ENCODE data around the gene H19. TPM values are rescaled to one million over a fixed set of nuclear protein-coding genes. Genes with fewer than 3 reads are reported as not detected.

Gene H19
- total RNA-seq, 2 donors from 2014 or later: not detected

DNA sequence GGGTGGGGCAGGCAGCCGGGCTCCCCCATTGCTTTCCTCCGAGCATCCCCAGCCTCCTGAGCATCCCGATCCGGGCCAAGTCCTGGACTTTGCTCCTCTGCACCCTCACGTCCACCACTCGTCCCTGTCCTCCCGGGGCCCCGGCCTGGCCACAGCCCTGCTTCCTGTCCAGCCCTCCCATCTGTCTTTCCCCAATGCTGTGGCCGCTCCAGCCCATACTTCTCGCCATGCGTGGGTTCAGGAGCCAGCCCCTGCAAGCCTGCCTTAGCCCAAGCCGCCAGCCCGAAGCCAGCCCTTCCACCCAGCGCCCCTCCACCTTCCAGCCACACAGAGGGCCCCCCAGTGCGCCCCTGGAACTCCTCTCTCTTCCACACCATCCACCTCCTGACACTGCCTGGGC, 26.7 kb downstream of the H19 start:
- Mint-ChIP-seq H3K36me3 (ENCODE audit: low read depth) (no peaks in the 10 kb centered on the region), H3K27ac (no peak overlapping the region), H3K27me3 (no peaks in the 10 kb centered on the region), H3K4me1 (no peaks in the 10 kb centered on the region), H3K4me3 (no peak overlapping the region)
- H3K9me3 ChIP-seq (ENCODE audit: control insufficient read depth, low read length, poor library complexity, severe bottlenecking): no peaks in the 10 kb centered on the region
- DNase-seq (no peak), ATAC-seq (no peak)

DNA sequence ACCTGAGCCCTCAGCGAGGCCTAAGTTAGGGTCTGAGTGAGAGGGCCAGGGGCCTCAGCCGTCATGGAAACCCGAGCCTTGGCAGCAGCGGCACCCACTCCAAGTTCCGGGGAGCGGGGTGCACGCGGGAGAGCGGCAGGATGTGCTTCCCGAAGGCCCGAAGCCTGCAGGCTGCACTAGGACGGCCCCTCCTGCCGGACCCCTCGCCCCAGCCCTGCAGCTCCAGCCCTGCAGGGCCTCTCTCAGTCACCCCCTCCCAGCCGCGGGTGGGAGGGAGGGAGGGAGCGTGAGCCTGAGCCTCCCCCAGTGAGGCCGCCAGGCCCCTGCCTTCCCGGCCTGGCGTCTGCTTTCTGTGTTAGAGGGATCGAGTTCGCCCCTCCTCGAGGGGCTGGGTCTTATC, 27.9 kb downstream of the H19 start:
- no peak for ATAC-seq
- no peak for DNase-seq
- H3K27me3 Mint-ChIP-seq: no peaks in the 10 kb centered on the region
- H3K4me3 Mint-ChIP-seq: no peak overlapping the region
- H3K4me1 Mint-ChIP-seq: no peaks in the 10 kb centered on the region
- no peak overlapping the region for H3K27ac Mint-ChIP-seq
- no peaks in the 10 kb centered on the region for H3K36me3 Mint-ChIP-seq (ENCODE audit: low read depth)
- no peaks in the 10 kb centered on the region for H3K9me3 ChIP-seq (ENCODE audit: control insufficient read depth, low read length, poor library complexity, severe bottlenecking)

DNA sequence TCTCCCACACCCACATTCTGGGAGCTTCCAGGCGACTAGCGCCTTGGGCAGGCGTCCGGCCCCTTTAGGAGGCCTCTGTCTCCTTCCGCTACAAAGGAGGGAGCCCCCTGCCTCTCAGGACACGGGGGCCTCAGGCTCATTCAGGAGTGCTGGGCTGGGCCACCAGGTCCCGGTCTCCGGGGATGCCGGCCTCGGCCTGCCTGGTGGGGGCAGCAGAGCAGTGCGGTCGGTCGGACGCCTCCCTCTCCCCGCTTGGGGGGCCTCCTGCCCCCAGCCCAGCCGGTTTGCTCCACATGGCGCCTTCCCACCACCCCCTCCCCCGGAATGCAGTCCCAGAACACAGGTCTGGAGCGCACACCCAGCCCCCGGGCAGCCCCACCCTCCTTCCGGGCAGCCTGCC, 28.6 kb downstream of the H19 start:
- H3K27ac Mint-ChIP-seq: no peak overlapping the region
- no peaks in the 10 kb centered on the region for H3K36me3 Mint-ChIP-seq (ENCODE audit: low read depth)
- no peak for DNase-seq
- H3K4me3 Mint-ChIP-seq: no peak overlapping the region
- ATAC-seq: no peak
- no peaks in the 10 kb centered on the region for H3K4me1 Mint-ChIP-seq
- no peaks in the 10 kb centered on the region for H3K9me3 ChIP-seq (ENCODE audit: control insufficient read depth, low read length, poor library complexity, severe bottlenecking)
- H3K27me3 Mint-ChIP-seq: no peaks in the 10 kb centered on the region

DNA sequence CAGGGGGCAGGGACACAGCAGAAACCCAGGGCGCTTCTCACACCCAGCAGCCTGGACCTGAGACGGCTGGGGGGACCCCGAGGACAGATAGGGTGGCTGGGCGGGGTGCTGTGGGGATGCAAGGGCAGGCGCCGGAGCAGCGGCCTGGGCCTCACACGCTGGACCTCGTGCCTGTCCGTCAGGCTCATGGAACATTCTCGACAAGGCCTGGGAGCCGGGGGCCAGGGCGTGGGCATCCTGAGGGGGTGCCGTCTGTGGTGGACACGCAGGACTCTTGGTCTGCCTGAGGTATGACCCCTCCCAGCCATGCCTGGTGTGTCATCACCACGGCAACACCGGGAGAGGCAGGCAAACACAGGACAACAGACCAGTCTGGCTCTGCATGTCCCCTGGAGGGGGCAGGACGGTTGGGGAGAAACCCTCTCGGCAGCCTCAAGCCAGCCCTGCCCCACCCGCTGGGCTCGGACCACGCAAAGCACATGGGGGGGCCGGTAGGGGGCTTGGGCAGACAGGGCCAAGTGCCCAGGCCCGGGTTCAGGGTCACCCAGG, 29.1 kb downstream of the H19 start:
- no peaks in the 10 kb centered on the region for H3K36me3 Mint-ChIP-seq (ENCODE audit: low read depth)
- H3K27me3 Mint-ChIP-seq: no peaks in the 10 kb centered on the region
- no peaks in the 10 kb centered on the region for H3K4me1 Mint-ChIP-seq
- no peak overlapping the region for H3K27ac Mint-ChIP-seq
- ATAC-seq: no peak
- DNase-seq: no peak
- H3K4me3 Mint-ChIP-seq: no peak overlapping the region
- H3K9me3 ChIP-seq (ENCODE audit: control insufficient read depth, low read length, poor library complexity, severe bottlenecking): no peaks in the 10 kb centered on the region

DNA sequence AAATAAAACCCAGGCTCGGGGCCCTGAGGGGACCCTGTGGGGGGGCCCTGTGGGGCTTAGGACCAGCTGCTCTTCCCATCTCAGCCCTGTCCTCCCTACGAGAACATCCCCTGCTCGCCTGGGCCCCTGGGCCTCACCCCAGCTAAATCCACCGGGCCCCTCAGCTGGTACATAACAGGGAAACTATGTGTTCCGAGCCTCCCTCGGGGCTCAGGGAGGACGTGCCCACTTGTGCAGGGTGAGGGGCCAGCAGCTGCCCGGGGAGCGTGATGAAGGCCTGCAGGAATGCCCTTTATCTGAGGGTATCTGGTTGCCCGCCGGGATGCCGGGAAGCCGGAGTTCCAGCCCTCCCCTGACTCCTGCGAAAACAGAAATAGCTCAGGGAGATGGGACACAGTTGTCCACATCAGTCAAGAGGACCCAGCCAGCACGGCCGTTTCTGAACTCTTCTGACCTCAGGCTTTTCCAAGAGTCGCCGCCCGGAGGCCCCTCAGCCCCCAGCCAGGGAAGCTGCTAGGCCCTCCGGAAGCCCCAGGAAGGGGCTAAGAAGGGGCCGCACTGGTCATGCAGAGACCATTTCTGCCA, 29.9 kb downstream of the H19 start:
- ATAC-seq: no peak
- H3K4me1 Mint-ChIP-seq: no peaks in the 10 kb centered on the region
- no peak for DNase-seq
- H3K4me3 Mint-ChIP-seq: no peak overlapping the region
- H3K27ac Mint-ChIP-seq: no peak overlapping the region
- H3K27me3 Mint-ChIP-seq: no peaks in the 10 kb centered on the region
- no peaks in the 10 kb centered on the region for H3K9me3 ChIP-seq (ENCODE audit: control insufficient read depth, low read length, poor library complexity, severe bottlenecking)
- no peaks in the 10 kb centered on the region for H3K36me3 Mint-ChIP-seq (ENCODE audit: low read depth)

DNA sequence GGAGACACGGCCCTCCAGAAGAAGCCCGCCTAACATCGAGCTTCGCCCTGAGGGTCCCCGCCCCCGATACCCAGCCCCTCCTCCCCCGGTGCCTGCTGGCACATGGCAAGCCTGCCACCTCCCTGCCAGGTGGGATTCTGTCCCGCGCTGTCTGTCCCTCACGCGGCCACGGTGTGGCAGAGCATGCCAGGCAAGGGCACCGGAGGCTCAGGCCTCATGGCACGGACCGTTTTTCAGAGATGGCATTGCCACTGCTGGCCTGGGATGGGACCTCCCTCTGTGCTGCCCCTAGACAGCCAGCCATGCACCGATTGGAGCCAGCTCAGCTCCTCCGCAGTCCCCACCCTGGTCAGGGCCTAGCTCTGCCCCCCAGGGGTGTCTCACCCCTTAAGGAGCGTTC, 31.1 kb downstream of the H19 start:
- Mint-ChIP-seq H3K27ac (no peak overlapping the region), H3K27me3 (no peaks in the 10 kb centered on the region), H3K36me3 (ENCODE audit: low read depth) (no peaks in the 10 kb centered on the region), H3K4me3 (no peak overlapping the region), H3K4me1 (no peaks in the 10 kb centered on the region)
- H3K9me3 ChIP-seq (ENCODE audit: control insufficient read depth, low read length, poor library complexity, severe bottlenecking): no peaks in the 10 kb centered on the region
- ATAC-seq: no peak
- no peak for DNase-seq

DNA sequence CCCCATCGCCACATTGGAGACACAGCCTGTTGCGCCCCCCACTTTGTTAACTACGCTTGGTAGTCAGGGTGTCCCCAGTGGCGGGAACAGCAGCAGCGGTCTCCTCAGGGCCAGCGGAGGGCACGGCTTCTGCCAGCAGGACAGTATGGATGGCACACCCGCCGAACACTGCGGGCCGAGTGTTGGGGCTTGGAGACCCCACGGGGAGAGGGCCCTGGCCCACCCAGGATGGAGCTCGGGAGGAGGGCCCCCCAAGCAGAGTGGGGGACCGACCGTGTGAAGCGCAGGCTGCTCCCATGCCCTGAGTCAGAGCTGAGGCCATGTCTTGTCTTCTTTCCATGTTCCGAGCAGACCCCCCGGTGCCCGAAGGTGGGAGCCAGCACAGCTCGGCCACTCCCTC, 32.7 kb downstream of the H19 start:
- DNase-seq: no peak
- Mint-ChIP-seq H3K4me1 (no peaks in the 10 kb centered on the region), H3K36me3 (ENCODE audit: low read depth) (no peaks in the 10 kb centered on the region), H3K27ac (no peak overlapping the region), H3K27me3 (no peaks in the 10 kb centered on the region), H3K4me3 (no peak overlapping the region)
- no peak for ATAC-seq
- no peaks in the 10 kb centered on the region for H3K9me3 ChIP-seq (ENCODE audit: control insufficient read depth, low read length, poor library complexity, severe bottlenecking)

DNA sequence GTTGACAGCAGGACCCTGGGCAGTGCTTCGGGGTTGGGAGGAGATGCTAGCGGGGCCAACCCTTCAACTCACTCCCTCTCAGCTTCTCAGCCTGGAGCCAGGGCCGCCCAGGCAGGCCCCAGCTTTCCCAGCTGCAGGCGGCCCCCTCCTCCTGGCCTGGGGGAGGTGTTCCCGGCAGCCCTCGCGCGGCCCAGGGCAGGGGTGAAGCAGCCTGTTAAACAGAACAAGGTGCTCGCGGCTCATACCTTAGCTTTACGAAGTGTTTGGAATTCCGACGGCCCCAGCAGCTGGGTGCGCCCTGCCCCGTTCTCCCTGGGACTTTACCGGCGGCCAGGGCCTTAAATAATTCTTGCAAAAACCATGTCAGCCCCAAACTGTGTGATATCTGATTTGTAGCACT, 33.3 kb downstream of the H19 start:
- no peak for DNase-seq
- no peaks in the 10 kb centered on the region for H3K9me3 ChIP-seq (ENCODE audit: control insufficient read depth, low read length, poor library complexity, severe bottlenecking)
- no peaks in the 10 kb centered on the region for H3K36me3 Mint-ChIP-seq (ENCODE audit: low read depth)
- ATAC-seq: no peak
- H3K4me3 Mint-ChIP-seq: no peak overlapping the region
- H3K27ac Mint-ChIP-seq: no peak overlapping the region
- H3K27me3 Mint-ChIP-seq: no peaks in the 10 kb centered on the region
- no peaks in the 10 kb centered on the region for H3K4me1 Mint-ChIP-seq

DNA sequence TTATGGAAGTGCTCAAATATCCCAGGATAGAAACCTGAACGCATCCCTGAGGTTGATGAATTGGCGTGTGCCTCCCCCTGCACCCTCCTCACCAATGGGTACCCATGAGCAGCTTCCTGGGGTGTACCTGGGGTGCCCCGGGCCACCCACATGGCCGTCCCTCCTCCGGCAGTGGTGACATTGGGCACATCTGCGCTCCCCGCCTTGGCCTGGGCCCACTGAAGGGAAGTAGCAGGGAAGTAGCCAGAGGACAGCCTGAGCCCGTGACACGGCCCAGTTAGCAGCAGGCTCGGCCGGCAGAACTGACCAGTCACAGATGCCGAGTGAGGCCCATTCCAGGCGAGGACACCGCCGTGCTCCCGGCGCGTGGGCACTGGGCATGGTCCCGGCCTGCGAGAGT, 33.8 kb downstream of the H19 start:
- DNase-seq: no peak
- ATAC-seq: no peak
- Mint-ChIP-seq H3K4me3 (no peak overlapping the region), H3K27me3 (no peaks in the 10 kb centered on the region), H3K36me3 (ENCODE audit: low read depth) (no peaks in the 10 kb centered on the region), H3K4me1 (no peaks in the 10 kb centered on the region), H3K27ac (no peak overlapping the region)
- H3K9me3 ChIP-seq (ENCODE audit: control insufficient read depth, low read length, poor library complexity, severe bottlenecking): no peaks in the 10 kb centered on the region

DNA sequence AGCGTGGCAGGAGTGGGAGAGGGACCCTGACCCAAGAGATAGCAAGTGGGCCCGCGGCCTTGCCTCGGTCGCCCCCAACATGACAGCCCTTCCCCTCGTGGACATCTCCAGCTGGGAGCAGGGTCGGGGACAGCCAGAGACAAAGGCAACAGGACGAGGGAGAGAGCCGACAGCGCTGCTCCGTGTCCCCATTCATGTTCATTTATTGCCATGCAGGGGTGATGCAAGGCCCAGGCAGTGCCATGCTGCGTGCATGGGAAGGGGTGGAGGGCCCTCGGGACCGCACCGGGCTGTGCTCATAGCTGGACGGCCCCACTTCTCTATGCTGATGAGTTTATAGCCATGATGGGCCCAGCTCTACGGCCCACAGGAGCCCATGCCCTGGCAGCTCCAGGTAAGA, 37.9 kb downstream of the H19 start:
- no peaks in the 10 kb centered on the region for H3K36me3 Mint-ChIP-seq (ENCODE audit: low read depth)
- no peaks in the 10 kb centered on the region for H3K4me1 Mint-ChIP-seq
- no peaks in the 10 kb centered on the region for H3K9me3 ChIP-seq (ENCODE audit: control insufficient read depth, low read length, poor library complexity, severe bottlenecking)
- H3K27me3 Mint-ChIP-seq: no peaks in the 10 kb centered on the region
- no peak overlapping the region for H3K27ac Mint-ChIP-seq
- no peak overlapping the region for H3K4me3 Mint-ChIP-seq
- DNase-seq: no peak
- no peak for ATAC-seq

DNA sequence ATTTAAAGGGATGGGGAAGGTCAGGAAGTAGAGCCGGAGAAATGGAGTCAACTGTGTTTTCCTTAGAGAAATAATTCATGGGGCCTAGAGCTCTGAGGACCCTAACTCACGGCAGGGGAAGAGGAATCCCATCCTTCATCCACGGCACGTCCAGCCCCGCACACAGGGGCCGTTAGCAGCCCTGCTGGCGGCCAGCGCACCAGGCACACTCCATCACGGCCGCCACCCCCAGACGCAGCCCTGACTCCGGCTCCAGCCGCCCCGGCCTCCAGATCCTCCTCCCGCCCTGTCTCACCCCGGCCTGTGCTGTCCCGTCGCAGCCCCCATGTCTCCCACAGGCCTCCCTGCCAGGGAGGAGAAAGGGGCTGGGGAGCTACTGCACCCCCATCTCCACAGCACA, 39.3 kb downstream of the H19 start:
- H3K9me3 ChIP-seq (ENCODE audit: control insufficient read depth, low read length, poor library complexity, severe bottlenecking): no peaks in the 10 kb centered on the region
- H3K27ac Mint-ChIP-seq: no peak overlapping the region
- ATAC-seq: no peak
- H3K4me1 Mint-ChIP-seq: no peaks in the 10 kb centered on the region
- DNase-seq: no peak
- H3K36me3 Mint-ChIP-seq (ENCODE audit: low read depth): no peaks in the 10 kb centered on the region
- no peaks in the 10 kb centered on the region for H3K27me3 Mint-ChIP-seq
- no peak overlapping the region for H3K4me3 Mint-ChIP-seq

DNA sequence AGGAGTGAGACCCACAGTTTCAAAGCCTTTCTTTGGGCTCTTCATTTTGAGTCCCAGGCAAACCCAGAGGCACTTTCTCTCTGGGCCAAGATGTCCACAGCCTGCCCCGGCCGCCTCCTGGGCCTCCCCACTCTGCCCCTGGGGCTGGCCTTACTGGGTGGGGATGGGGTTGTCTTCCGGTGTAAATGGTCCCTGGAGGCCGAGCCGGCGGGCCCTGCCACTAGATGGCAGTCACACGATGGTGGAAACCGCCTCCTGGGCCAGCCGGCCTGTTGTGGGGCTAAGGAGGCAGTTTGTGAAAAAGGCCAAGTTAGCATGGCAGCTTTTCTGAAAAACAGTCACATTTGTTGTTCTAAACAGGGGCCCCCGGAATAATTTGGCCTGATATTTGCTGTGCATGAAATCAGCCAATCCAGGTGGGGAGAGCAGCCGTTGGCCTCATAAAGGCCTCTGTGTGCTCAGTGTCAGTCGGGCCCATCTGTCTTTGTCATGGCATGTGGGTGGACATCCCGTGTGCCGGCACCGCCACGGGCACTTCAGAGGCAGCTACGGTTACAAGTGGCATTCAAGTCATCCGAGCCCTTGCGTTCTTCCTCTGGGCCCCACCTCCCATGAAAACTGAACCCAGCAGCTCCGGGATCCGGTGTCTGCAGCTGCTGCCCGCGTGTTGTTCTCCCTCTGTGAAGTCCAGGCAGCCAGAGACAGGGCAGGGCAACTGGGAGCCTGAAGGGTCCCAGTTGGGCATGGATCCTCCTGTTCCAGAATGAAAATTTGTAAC, 44.0 kb downstream of the H19 start:
- Mint-ChIP-seq H3K27me3 (no peaks in the 10 kb centered on the region), H3K36me3 (ENCODE audit: low read depth) (no peaks in the 10 kb centered on the region), H3K4me1 (no peaks in the 10 kb centered on the region), H3K4me3 (no peak overlapping the region), H3K27ac (no peak overlapping the region)
- DNase-seq (peak in 2 of 3 donors; percentile 3 to 10), ATAC-seq (peak; percentile 63)
- no peaks in the 10 kb centered on the region for H3K9me3 ChIP-seq (ENCODE audit: control insufficient read depth, low read length, poor library complexity, severe bottlenecking)

DNA sequence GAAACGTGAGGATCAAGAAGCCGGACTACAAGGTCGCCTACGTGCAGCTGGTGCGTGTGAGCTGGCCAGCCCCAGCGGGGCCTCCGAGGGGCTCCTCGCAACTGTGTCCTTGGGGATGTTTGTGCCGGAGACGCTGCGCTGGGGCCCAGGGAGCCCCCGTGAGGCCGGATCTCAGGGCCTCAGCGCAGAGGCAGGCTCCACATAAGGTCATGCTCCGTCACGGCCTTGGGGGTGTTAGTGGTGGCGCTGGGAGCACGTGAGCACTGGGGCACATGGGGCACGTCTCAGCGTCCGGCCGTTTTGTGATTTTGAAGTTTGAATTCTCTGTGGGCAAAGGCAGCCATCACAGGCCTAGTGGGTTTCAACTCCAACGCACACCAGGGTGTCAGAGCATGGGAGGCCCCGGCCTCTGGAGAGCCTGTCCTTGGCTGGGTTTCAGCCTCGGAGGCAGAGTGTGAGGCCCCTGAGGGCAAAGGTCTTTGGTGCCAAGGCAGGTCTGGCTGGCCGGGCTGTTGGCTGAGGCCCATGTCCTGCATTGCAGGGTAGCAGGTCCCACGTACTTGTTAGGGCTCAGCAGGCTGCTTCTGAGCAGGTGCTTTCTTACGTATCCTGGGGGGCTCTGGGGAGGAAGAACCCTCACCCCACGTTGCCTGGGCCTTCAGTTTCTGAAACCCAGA, 44.7 kb downstream of the H19 start:
- no peaks in the 10 kb centered on the region for H3K9me3 ChIP-seq (ENCODE audit: control insufficient read depth, low read length, poor library complexity, severe bottlenecking)
- DNase-seq (no peak), ATAC-seq (no peak)
- Mint-ChIP-seq H3K4me3 (no peak overlapping the region), H3K27me3 (no peaks in the 10 kb centered on the region), H3K36me3 (ENCODE audit: low read depth) (no peaks in the 10 kb centered on the region), H3K4me1 (no peaks in the 10 kb centered on the region), H3K27ac (no peak overlapping the region)
